Measurements from ENCODE around the gene PAFAH1B1.
A peak's percentile ranks its signal among the peaks of the same experiment; 100 is the strongest.
"Not testable (repeated sequence)": the region's sequence is repeated elsewhere in the genome, so short reads cannot be mapped to it uniquely, and the experiment has no call there.

PAFAH1B1 gene

GRCh38 chr17:2656283-2656682, 62.8 kb downstream of the PAFAH1B1 start:
- H3K79me2 ChIP-seq (ENCODE audit: control insufficient read depth, insufficient read depth, low read length, poor library complexity): peaks cover 5% of the 10 kb centered on the region
- no peak overlapping the region for H2BK12ac ChIP-seq (ENCODE audit: low read length)
- H3K23ac ChIP-seq (ENCODE audit: low read length): no peak overlapping the region
- no peaks in the 10 kb centered on the region for H3K4me1 ChIP-seq (ENCODE audit: control insufficient read depth in 1 of 2, insufficient read depth in 2 of 2, low read length in 2 of 2)
- no peaks in the 10 kb centered on the region for H3K79me1 ChIP-seq (ENCODE audit: low read length)
- no peak overlapping the region for H2AFZ ChIP-seq (ENCODE audit: insufficient read depth, low read length, poor library complexity)
- no CpG with 5 or more reads among the region's 1 CpG for WGBS (ENCODE audit: extremely low coverage, insufficient coverage, insufficient read length)
- H3K9me3 ChIP-seq (ENCODE audit: insufficient read depth, low read depth, low read length): no peaks in the 10 kb centered on the region
- no peaks in the 10 kb centered on the region for H3K27me3 ChIP-seq (ENCODE audit: insufficient read depth, low read length)
- no peak overlapping the region for H2BK120ac ChIP-seq (ENCODE audit: insufficient read depth, low read length, poor library complexity)
- H3K4ac ChIP-seq (ENCODE audit: low read depth, low read length): peak overlapping the region; percentile 75
- H3K36me3 ChIP-seq (ENCODE audit: control insufficient read depth in 1 of 2, insufficient read depth in 2 of 2, low read length in 2 of 2): peaks cover 6 to 8% of the 10 kb centered on the region in 2 experiments
- no peak overlapping the region for H3K27ac ChIP-seq (ENCODE audit: low read depth, low read length)
- H3K18ac ChIP-seq (ENCODE audit: low read length): peak overlapping the region; percentile 37
- H3K9ac ChIP-seq (ENCODE audit: low read length): no peak overlapping the region
- DNase-seq: no peak
- H3K4me2 ChIP-seq (ENCODE audit: low read length): no peak overlapping the region
- H3K4me3 ChIP-seq (ENCODE audit: low read depth, low read length): no peak overlapping the region
- H4K12ac ChIP-seq (ENCODE audit: low read depth, low read length): no peak overlapping the region
- no peak overlapping the region for H3K14ac ChIP-seq (ENCODE audit: low read length)
- H2BK5ac ChIP-seq (ENCODE audit: low read depth, low read length, poor library complexity): no peak overlapping the region
- no peak overlapping the region for H2AK5ac ChIP-seq (ENCODE audit: low read length)
- H4K91ac ChIP-seq (ENCODE audit: low read depth, low read length): no peak overlapping the region
- no peak overlapping the region for H4K8ac ChIP-seq (ENCODE audit: low read depth, low read length)

DNA sequence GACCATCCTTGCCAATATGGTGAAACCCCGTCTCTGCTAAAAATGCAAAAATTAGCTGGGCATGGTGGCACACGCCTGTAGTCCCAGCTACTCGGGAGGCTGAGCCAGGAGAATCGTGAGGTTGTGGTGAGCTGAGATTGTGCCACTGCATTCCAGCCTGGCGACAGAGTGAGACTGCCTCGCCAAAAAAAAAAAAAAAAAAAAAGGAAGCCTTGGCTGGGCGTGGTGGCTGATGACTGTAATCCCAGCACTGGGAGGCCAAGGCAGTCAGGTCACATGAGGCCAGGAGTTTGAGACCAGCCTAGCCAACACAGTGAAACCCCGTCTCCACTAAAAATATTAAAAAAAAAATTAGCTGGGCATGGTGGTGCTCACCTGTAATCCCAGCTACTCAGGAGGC, 65.9 kb downstream of the PAFAH1B1 start:
- not testable (repeated sequence) for H3K79me1 ChIP-seq (ENCODE audit: low read length); H3K9me3 ChIP-seq (ENCODE audit: insufficient read depth, low read depth, low read length); H3K36me3 ChIP-seq (ENCODE audit: control insufficient read depth in 1 of 2, insufficient read depth in 2 of 2, low read length in 2 of 2); H3K4ac ChIP-seq (ENCODE audit: low read depth, low read length); H3K4me2 ChIP-seq (ENCODE audit: low read length); H2BK5ac ChIP-seq (ENCODE audit: low read depth, low read length, poor library complexity); H3K18ac ChIP-seq (ENCODE audit: low read length); H2AK5ac ChIP-seq (ENCODE audit: low read length); H3K14ac ChIP-seq (ENCODE audit: low read length); H4K12ac ChIP-seq (ENCODE audit: low read depth, low read length); H3K4me1 ChIP-seq (ENCODE audit: control insufficient read depth in 1 of 2, insufficient read depth in 2 of 2, low read length in 2 of 2); H2BK12ac ChIP-seq (ENCODE audit: low read length); H4K8ac ChIP-seq (ENCODE audit: low read depth, low read length); H2BK120ac ChIP-seq (ENCODE audit: insufficient read depth, low read length, poor library complexity); H4K91ac ChIP-seq (ENCODE audit: low read depth, low read length); H3K9ac ChIP-seq (ENCODE audit: low read length); H2AFZ ChIP-seq (ENCODE audit: insufficient read depth, low read length, poor library complexity); H3K4me3 ChIP-seq (ENCODE audit: low read depth, low read length); H3K27me3 ChIP-seq (ENCODE audit: insufficient read depth, low read length); H3K23ac ChIP-seq (ENCODE audit: low read length); H3K79me2 ChIP-seq (ENCODE audit: control insufficient read depth, insufficient read depth, low read length, poor library complexity); H3K27ac ChIP-seq (ENCODE audit: low read depth, low read length)
- DNase-seq: peak; percentile 61 to 70
- WGBS (ENCODE audit: extremely low coverage, insufficient coverage, insufficient read length): no CpG with 5 or more reads among the region's 8 CpGs

GRCh38 chr17:2660410-2660809, 67.0 kb downstream of the PAFAH1B1 start:
- H2AK5ac ChIP-seq (ENCODE audit: low read length); H2BK12ac ChIP-seq (ENCODE audit: low read length); H3K9ac ChIP-seq (ENCODE audit: low read length); H3K4me3 ChIP-seq (ENCODE audit: low read depth, low read length); H2BK120ac ChIP-seq (ENCODE audit: insufficient read depth, low read length, poor library complexity); H3K18ac ChIP-seq (ENCODE audit: low read length); H3K79me2 ChIP-seq (ENCODE audit: control insufficient read depth, insufficient read depth, low read length, poor library complexity); DNase-seq; H3K4me2 ChIP-seq (ENCODE audit: low read length); H3K9me3 ChIP-seq (ENCODE audit: insufficient read depth, low read depth, low read length); H3K4me1 ChIP-seq (ENCODE audit: control insufficient read depth in 1 of 2, insufficient read depth in 2 of 2, low read length in 2 of 2); H2AFZ ChIP-seq (ENCODE audit: insufficient read depth, low read length, poor library complexity); H3K36me3 ChIP-seq (ENCODE audit: control insufficient read depth in 1 of 2, insufficient read depth in 2 of 2, low read length in 2 of 2); H3K23ac ChIP-seq (ENCODE audit: low read length); H4K91ac ChIP-seq (ENCODE audit: low read depth, low read length); H3K27ac ChIP-seq (ENCODE audit: low read depth, low read length); H3K79me1 ChIP-seq (ENCODE audit: low read length); H4K8ac ChIP-seq (ENCODE audit: low read depth, low read length); H2BK5ac ChIP-seq (ENCODE audit: low read depth, low read length, poor library complexity); H3K14ac ChIP-seq (ENCODE audit: low read length); H3K27me3 ChIP-seq (ENCODE audit: insufficient read depth, low read length); H3K4ac ChIP-seq (ENCODE audit: low read depth, low read length); H4K12ac ChIP-seq (ENCODE audit: low read depth, low read length): not testable (repeated sequence)
- WGBS (ENCODE audit: extremely low coverage, insufficient coverage, insufficient read length): no CpG with 5 or more reads among the region's 4 CpGs

- Histone ChIP-seq H3K9me3 (ENCODE audit: insufficient read depth, low read depth, low read length) (no peaks in the 10 kb centered on the region), H2AK5ac (ENCODE audit: low read length) (no peak overlapping the region), H3K18ac (ENCODE audit: low read length) (no peak overlapping the region), H4K12ac (ENCODE audit: low read depth, low read length) (no peak overlapping the region), H3K4me1 (ENCODE audit: control insufficient read depth in 1 of 2, insufficient read depth in 2 of 2, low read length in 2 of 2) (no peaks in the 10 kb centered on the region), H2BK5ac (ENCODE audit: low read depth, low read length, poor library complexity) (no peak overlapping the region), H3K79me1 (ENCODE audit: low read length) (no peaks in the 10 kb centered on the region), H4K91ac (ENCODE audit: low read depth, low read length) (no peak overlapping the region), H3K9ac (ENCODE audit: low read length) (no peak overlapping the region), H3K27ac (ENCODE audit: low read depth, low read length) (no peak overlapping the region), H3K36me3 (ENCODE audit: control insufficient read depth in 1 of 2, insufficient read depth in 2 of 2, low read length in 2 of 2) (peaks cover 42 to 45% of the 10 kb centered on the region in 2 experiments), H3K27me3 (ENCODE audit: insufficient read depth, low read length) (no peaks in the 10 kb centered on the region), H2BK12ac (ENCODE audit: low read length) (no peak overlapping the region), H3K4me3 (ENCODE audit: low read depth, low read length) (no peak overlapping the region), H3K4ac (ENCODE audit: low read depth, low read length) (no peak overlapping the region), H3K4me2 (ENCODE audit: low read length) (no peak overlapping the region), H4K8ac (ENCODE audit: low read depth, low read length) (no peak overlapping the region), H2BK120ac (ENCODE audit: insufficient read depth, low read length, poor library complexity) (no peak overlapping the region), H3K23ac (ENCODE audit: low read length) (no peak overlapping the region), H2AFZ (ENCODE audit: insufficient read depth, low read length, poor library complexity) (no peak overlapping the region), H3K79me2 (ENCODE audit: control insufficient read depth, insufficient read depth, low read length, poor library complexity) (no peaks in the 10 kb centered on the region), H3K14ac (ENCODE audit: low read length) (no peak overlapping the region)
- no peak for DNase-seq
- WGBS (ENCODE audit: extremely low coverage, insufficient coverage, insufficient read length): no CpG with 5 or more reads among the region's 5 CpGs
Measured at GRCh38 chr17:2672026-2672425, 78.6 kb downstream of the PAFAH1B1 start.

Measured in trophoblast cell (in vitro differentiated cells and primary cell).